A549 (cell line): ENCODE data around the gene TRIM41. TPM values are rescaled to one million over a fixed set of nuclear protein-coding genes. Genes with fewer than 3 reads are reported as not detected.

Experiments used
- ATAC-seq, 2 experiments: fragments of 200-7000 bp in 1 of 2; fragments of >200 bp in 1 of 2; cut with Nextera tagmentation in 1 of 2; cut with Tn5 transposase in 1 of 2; 3 replicates each; pipeline versions ENCODE4 v1.8.0 to v1.9.1; 2018 to 2020; ENCODE audit warnings: mild to moderate bottlenecking in 1 of 2, moderate library complexity in 1 of 2
- CTCF ChIA-PET: fragments of 300-600 bp; sonication (Branson Sonifier 250); formaldehyde crosslinking; extraction: SDS; loops from one replicate; lab custom pipeline; 2021; ENCODE audit warnings: antibody characterized with exemption, inconsistent platforms; lab: Yijun Ruan, JAX
- POLR2A ChIA-PET: fragments of 350-600 bp; formaldehyde crosslinking; extraction: SDS; loops from one replicate; lab custom pipeline; 2021; ENCODE audit warnings: antibody characterized with exemption, inconsistent platforms; lab: Yijun Ruan, JAX
- DNase-seq, 2 experiments: peaks; one replicate each; pipeline versions ENCODE4 v3.0.0 to v3.0.0-alpha.2; 2011 to 2016; ENCODE audit warnings: low read depth in 1 of 2, low spot score in 1 of 2
- FAIRE-seq: peaks from 2 replicates; lab custom pipeline; 2011; peaks lifted over from hg19 to GRCh38; lab: Jason Lieb, UNC
- H3K27ac ChIP-seq, 2 experiments: fragments of >200 bp; sonication (Bioruptor Twin); formaldehyde crosslinking; 3 replicates each; pipeline ENCODE4 v1.5.1; 2016 to 2017
- H3K4me1 ChIP-seq: fragments of >200 bp; sonication (Bioruptor Twin); formaldehyde crosslinking; 3 replicates; pipeline ENCODE4 v1.6.1; 2016
- H3K4me2 ChIP-seq: fragments of >200 bp; sonication (Bioruptor Twin); formaldehyde crosslinking; 3 replicates; pipeline ENCODE4 v1.6.1; 2016
- H3K4me3 ChIP-seq: fragments of >200 bp; sonication (Bioruptor Twin); formaldehyde crosslinking; 3 replicates; pipeline ENCODE4 v1.5.1; 2016
- H3K9me3 ChIP-seq: fragments of >200 bp; sonication (Bioruptor Twin); formaldehyde crosslinking; 3 replicates; pipeline ENCODE4 v1.6.1; 2016
- ATOH8 ChIP-seq: fragments of 250-450 bp; sonication (Bioruptor Pico); IDR thresholded peaks from 2 replicates; pipeline ENCODE4 v1.5.0; 2020; ENCODE audit warnings: low read depth, mild to moderate bottlenecking, moderate library complexity
- BCL3 ChIP-seq: fragments of >200 bp; sonication (Bioruptor Twin); formaldehyde crosslinking; IDR thresholded peaks from 3 replicates; pipeline ENCODE4 v1.6.1; 2016
- CEBPB ChIP-seq, 2 experiments: fragments of >200 bp in 1 of 2; sonication (Bioruptor Twin) in 1 of 2; formaldehyde crosslinking in 1 of 2; IDR thresholded peaks; 2 replicates each; pipeline ENCODE4 v1.6.1; 2012 to 2016
- E2F6 ChIP-seq: IDR thresholded peaks from 2 replicates; pipeline ENCODE4 v1.6.1; 2012; ENCODE audit warnings: low read depth, borderline replicate concordance
- HMGXB4 ChIP-seq: fragments of 250-450 bp; sonication (Bioruptor Pico); IDR thresholded peaks from 2 replicates; pipeline ENCODE4 v1.5.0; 2021; ENCODE audit warnings: mild to moderate bottlenecking, moderate library complexity, borderline replicate concordance
- JUNB ChIP-seq: fragments of >200 bp; sonication (Bioruptor Twin); formaldehyde crosslinking; IDR thresholded peaks from 2 replicates; pipeline ENCODE4 v1.6.1; 2016
- KDM1A ChIP-seq: fragments of 200-600 bp; sonication (generic); IDR thresholded peaks from 2 replicates; pipeline ENCODE4 v1.6.1; 2016; ENCODE audit warnings: low read depth, mild to moderate bottlenecking
- NPAS2 ChIP-seq: fragments of 250-450 bp; sonication (Bioruptor Pico); IDR thresholded peaks from 2 replicates; pipeline ENCODE4 v1.8.0; 2022; ENCODE audit warnings: mild to moderate bottlenecking, moderate library complexity, borderline replicate concordance
- RARB ChIP-seq: fragments of 250-450 bp; sonication (Bioruptor Pico); IDR thresholded peaks from 2 replicates; pipeline ENCODE4 v1.8.0; 2021; ENCODE audit warnings: mild to moderate bottlenecking, moderate library complexity
- REST ChIP-seq: fragments of 200-600 bp; sonication (generic); IDR thresholded peaks from 2 replicates; pipeline ENCODE4 v1.6.1; 2016; ENCODE audit warnings: antibody characterized with exemption, mild to moderate bottlenecking, moderate library complexity
- SMC3 ChIP-seq: fragments of >200 bp; sonication (Bioruptor Twin); formaldehyde crosslinking; IDR thresholded peaks from 3 replicates; pipeline ENCODE4 v1.6.1; 2018; ENCODE audit warnings: inconsistent platforms
- WGBS: methylation state at CpG from one replicate; pipeline ENCODE4 v1.1.6; 2017; ENCODE audit errors: missing lambda C conversion rate; 5-methylcytosine and 5-hydroxymethylcytosine counted together
- polyA plus RNA-seq, 4 experiments: library from polyadenylated mRNA; depleted of rRNA in 3 of 4; stranded (reverse); fragments of >200 nt; fragmentation: RNase III in 1 of 4; extraction: RNeasy Plus Mini Kit Qiagen cat#74134 plus additional on column Dnase treatment in 1 of 4; gene quantifications; 2 replicates in 3 of 4; 3 replicates in 1 of 4; pipeline ENCODE4 v1.2.3, GENCODE V29; 2011 to 2017

The TRIM41 gene
- polyA plus RNA-seq, 2 of the 4 experiments (the other 2 are of a cell fraction) = 22.7 to 32.5 TPM

- no peak for TF ChIP-seq BCL3
Observed at GRCh38 chr5:181200816-181201215, 22.3 kb upstream of the TRIM41 start (continued).

- WGBS = 88% methylated on average over 11 of the region's 11 CpGs
- ATAC-seq = no peak
- peak overlapping the region; percentile 93 to 95 for H3K27ac ChIP-seq
- peak overlapping the region; percentile 91 for H3K4me2 ChIP-seq
- FAIRE-seq = no peak
- peak overlapping the region; percentile 84 for H3K4me3 ChIP-seq
- TF ChIP-seq HMGXB4 (CRISPR knock-in tag) (no peak), NPAS2 (CRISPR knock-in tag) (no peak), REST (no peak), CEBPB (IDR thresholded peaks at IDR 0.05) (peak; percentile 25 to 79; a peak in 3 of 4 replicates), E2F6 (no peak), RARB (CRISPR knock-in tag) (no peak), JUNB (no peak), KDM1A (no peak)
- TF ChIP-seq, all 56 proteins: peak for 1
- CTCF ChIA-PET = interaction anchor here (1.4 to 3.9 kb wide), 5 partner anchors 10 to 35 kb away, joined by 4 to 36 read pairs (median 7); no protein-coding TSS in a partner anchor
- Histone ChIP-seq H3K9me3 (no peaks in the 10 kb centered on the region), H3K4me1 (peaks cover 16% of the 10 kb centered on the region)
- DNase-seq = no peak
- POLR2A ChIA-PET = interaction anchor here (6.7 kb wide), 1 partner anchor 12 kb away, joined by 159 read pairs; no protein-coding TSS in a partner anchor
Observed at GRCh38 chr5:181203093-181203711, 19.9 kb upstream of the TRIM41 start.

GRCh38 chr5:181203777-181204112 lies 19.3 kb upstream of the TRIM41 start:
- peak overlapping the region; percentile 91 for H3K4me2 ChIP-seq
- H3K4me1 ChIP-seq = peaks cover 15% of the 10 kb centered on the region
- ATAC-seq = peak; percentile 5 to 26; a peak in 4 of 6 replicates
- H3K9me3 ChIP-seq = no peaks in the 10 kb centered on the region
- ChIA-PET CTCF (interaction anchor here (1.4 to 3.9 kb wide), 5 partner anchors 10 to 35 kb away, joined by 4 to 36 read pairs (median 17); partner anchors contain the start of gene TRIM41), POLR2A (interaction anchor here (1.9 to 6.7 kb wide), 3 partner anchors 13 to 32 kb away, joined by 5 to 159 read pairs (median 12); partner anchors contain the start of gene TRIM41)
- DNase-seq = peak; percentile 44 to 48
- no peak for FAIRE-seq
- H3K27ac ChIP-seq = peak overlapping the region; percentile 93 to 95
- TF ChIP-seq SMC3 = no peak
- no peak for TF ChIP-seq ATOH8 (CRISPR knock-in tag)
- H3K4me3 ChIP-seq = peak overlapping the region; percentile 84
- WGBS = 54% methylated on average over 3 of the region's 17 CpGs
